ENCODE data around the gene MCRIP1. TPM values are rescaled to one million over a fixed set of nuclear protein-coding genes. Genes with fewer than 3 reads are reported as not detected.
A peak's percentile ranks its signal among the peaks of the same experiment; 100 is the strongest.

MCRIP1 gene
- total and polyA plus RNA-seq, 2 of the 13 experiments (the other 11 are each of a cell fraction or from before 2014, with no cell fraction given): 79.7 to 84.9 TPM

GRCh38 chr17:81860756-81861568 is 27.9 kb upstream of the MCRIP1 start (continued):
- TF ChIP-seq JUN (CRISPR knock-in tag; IDR thresholded peaks at IDR 0.05) (peak; percentile 98), ZSCAN12 (CRISPR knock-in tag; IDR thresholded peaks at IDR 0.05) (no peak; the same call in 1 of the 2 replicates), RNF219 (CRISPR knock-in tag; IDR thresholded peaks at IDR 0.05) (no peak; the same call in 1 of the 2 replicates), DMAP1 (CRISPR knock-in tag; IDR thresholded peaks at IDR 0.05) (peak; percentile 98), ZNF570 (CRISPR knock-in tag; IDR thresholded peaks at IDR 0.05; ENCODE audit: borderline replicate concordance) (no peak), ZHX1 (CRISPR knock-in tag; IDR thresholded peaks at IDR 0.05; ENCODE audit: low read depth) (peak; percentile 87), HOXD1 (CRISPR knock-in tag; IDR thresholded peaks at IDR 0.05) (peak; percentile 94), ZNF232 (CRISPR knock-in tag; IDR thresholded peaks at IDR 0.05; ENCODE audit: borderline replicate concordance) (peak; percentile 80), ZNF30 (CRISPR knock-in tag; IDR thresholded peaks at IDR 0.05) (no peak), ZMYM2 (CRISPR knock-in tag; IDR thresholded peaks at IDR 0.05) (peak; percentile 84), HES4 (CRISPR knock-in tag; IDR thresholded peaks at IDR 0.05; ENCODE audit: borderline replicate concordance) (peak; percentile 79; the same call in 1 of the 2 replicates), TP53 (CRISPR knock-in tag; conservative IDR thresholded peaks at IDR 0.05) (peak; percentile 92), CC2D1A (CRISPR knock-in tag; IDR thresholded peaks at IDR 0.05) (no peak), AHDC1 (CRISPR knock-in tag; IDR thresholded peaks at IDR 0.05; ENCODE audit: borderline replicate concordance) (no peak; the same call in 1 of the 2 replicates)
